SHP77 treated with DMSO at 0.1 percent for 48 hours (cell line): ENCODE data around the gene STAMBP.
"Not testable (repeated sequence)": the region's sequence is repeated elsewhere in the genome, so short reads cannot be mapped to it uniquely, and the experiment has no call there.

Source experiments
- DNase-seq: peaks from one replicate; lab custom pipeline; 2025; lab: John Stamatoyannopoulos, UW

STAMBP gene

GRCh38 chr2:73887596-73888353, 59.0 kb downstream of the STAMBP start:
- not testable (repeated sequence) for DNase-seq

- DNase-seq = no peak
These were observed 59.6 kb downstream of the STAMBP start for GRCh38 chr2:73888388-73888787.

GRCh38 chr2:73889206-73889605, 60.4 kb downstream of the STAMBP start:
- no peak for DNase-seq

GRCh38 chr2:73890301-73891092, 61.7 kb downstream of the STAMBP start:
- no peak for DNase-seq

- no peak for DNase-seq
These were observed 62.6 kb downstream of the STAMBP start for GRCh38 chr2:73891276-73891901.

GRCh38 chr2:73892631-73893329, 64.0 kb downstream of the STAMBP start, which contains the start of gene ACTG2:
ACTG2 (plus strand) TSS chr2:73893008; CDS start chr2:73901312, 8,304 bp downstream.
- no peak for DNase-seq

GRCh38 chr2:73893764-73894474, 65.2 kb downstream of the STAMBP start:
- no peak for DNase-seq

GRCh38 chr2:73894475-73894850, 65.7 kb downstream of the STAMBP start:
- no peak for DNase-seq

GRCh38 chr2:73894877-73895276, 66.1 kb downstream of the STAMBP start:
- no peak for DNase-seq

GRCh38 chr2:73895473-73895872, 66.7 kb downstream of the STAMBP start:
- no peak for DNase-seq

- DNase-seq = no peak
These were observed 67.8 kb downstream of the STAMBP start for GRCh38 chr2:73896362-73897239.

- no peak for DNase-seq
These were observed 68.5 kb downstream of the STAMBP start for GRCh38 chr2:73897240-73897583.

- no peak for DNase-seq
These were observed 69.2 kb downstream of the STAMBP start for GRCh38 chr2:73897934-73898333.

GRCh38 chr2:73899801-73900336, 71.1 kb downstream of the STAMBP start:
- no peak for DNase-seq

GRCh38 chr2:73901143-73901542, 72.4 kb downstream of the STAMBP start:
- DNase-seq = no peak

- no peak for DNase-seq
These were observed 73.5 kb downstream of the STAMBP start for GRCh38 chr2:73902284-73902683.

GRCh38 chr2:73903313-73903712, 74.6 kb downstream of the STAMBP start:
- no peak for DNase-seq

GRCh38 chr2:73903949-73904613, 75.3 kb downstream of the STAMBP start:
- not testable (repeated sequence) for DNase-seq

- DNase-seq = no peak
These were observed 76.2 kb downstream of the STAMBP start for GRCh38 chr2:73904952-73905351.
